ENCODE results near the gene CDCP1. TPM values are rescaled to one million over a fixed set of nuclear protein-coding genes. Genes with fewer than 3 reads are reported as not detected.

CDCP1 gene
- total RNA-seq, 4 donors from 2014 or later: 1.8 to 14.2 (median 4.0) TPM

GRCh38 chr3:45128950-45129349 is 17.2 kb downstream of the CDCP1 start:
- H3K27me3 ChIP-seq: no peaks in the 10 kb centered on the region

GRCh38 chr3:45127130-45127822 is 18.9 kb downstream of the CDCP1 start:
- TF ChIP-seq POLR2A (IDR thresholded peaks at IDR 0.05): no peak
- TF ChIP-seq CTCF (IDR thresholded peaks at IDR 0.05): no peak
- H3K9me3 ChIP-seq: no peaks in the 10 kb centered on the region
- intact Hi-C loops (cut with DNase I; ENCODE audit: low total_unique reads): no loop called here
- H3K36me3 ChIP-seq: no peaks in the 10 kb centered on the region
- H3K27ac ChIP-seq: peak overlapping the region; percentile 50 to 87
- H3K4me3 ChIP-seq: no peak overlapping the region
- H3K4me1 ChIP-seq: peaks cover 0 to 16% of the 10 kb centered on the region in 2 donors
- no peaks in the 10 kb centered on the region for H3K27me3 ChIP-seq
- DNase-seq: no peak

More at GRCh38 chr3:45128950-45129349, 17.2 kb downstream of the CDCP1 start:
- Histone ChIP-seq H3K4me3 (no peak overlapping the region), H3K9me3 (no peaks in the 10 kb centered on the region), H3K4me1 (peaks cover 0 to 16% of the 10 kb centered on the region in 2 donors), H3K36me3 (no peaks in the 10 kb centered on the region), H3K27ac (peak overlapping the region; percentile 68 to 87)
- intact Hi-C loops (cut with DNase I; ENCODE audit: low total_unique reads): no loop called here
- TF ChIP-seq POLR2A (IDR thresholded peaks at IDR 0.05) (no peak), CTCF (IDR thresholded peaks at IDR 0.05) (no peak)
- DNase-seq: no peak

GRCh38 chr3:45126730-45127129 is 19.4 kb downstream of the CDCP1 start:
- Histone ChIP-seq H3K36me3 (no peaks in the 10 kb centered on the region), H3K4me3 (no peak overlapping the region)
- no peak for DNase-seq

GRCh38 chr3:45125550-45126026 is 20.6 kb downstream of the CDCP1 start:
- peak overlapping the region; percentile 50 to 87 for H3K27ac ChIP-seq
- no peak for DNase-seq
- TF ChIP-seq CTCF (IDR thresholded peaks at IDR 0.05) (no peak), POLR2A (IDR thresholded peaks at IDR 0.05) (no peak)
- H3K9me3 ChIP-seq: no peaks in the 10 kb centered on the region
- peaks cover 5 to 16% of the 10 kb centered on the region in 2 donors for H3K4me1 ChIP-seq
- no peaks in the 10 kb centered on the region for H3K27me3 ChIP-seq
- no peaks in the 10 kb centered on the region for H3K36me3 ChIP-seq
- intact Hi-C loops (cut with DNase I; ENCODE audit: low total_unique reads): no loop called here
- no peak overlapping the region for H3K4me3 ChIP-seq

More at GRCh38 chr3:45126730-45127129, 19.4 kb downstream of the CDCP1 start:
- Histone ChIP-seq H3K4me1 (peaks cover 0 to 16% of the 10 kb centered on the region in 2 donors), H3K9me3 (no peaks in the 10 kb centered on the region), H3K27me3 (no peaks in the 10 kb centered on the region), H3K27ac (peak overlapping the region; percentile 50 to 87)
- intact Hi-C loops (cut with DNase I; ENCODE audit: low total_unique reads): no loop called here
- no peak for TF ChIP-seq POLR2A (IDR thresholded peaks at IDR 0.05)
- TF ChIP-seq CTCF (IDR thresholded peaks at IDR 0.05): no peak

GRCh38 chr3:45124956-45125355 is 21.2 kb downstream of the CDCP1 start:
- H3K4me3 ChIP-seq: no peak overlapping the region
- H3K9me3 ChIP-seq: no peaks in the 10 kb centered on the region
- DNase-seq: no peak
- H3K4me1 ChIP-seq: peaks cover 5 to 16% of the 10 kb centered on the region in 2 donors
- intact Hi-C loops (cut with DNase I; ENCODE audit: low total_unique reads): no loop called here
- H3K27me3 ChIP-seq: no peaks in the 10 kb centered on the region
- no peak for TF ChIP-seq POLR2A (IDR thresholded peaks at IDR 0.05)
- no peak for TF ChIP-seq CTCF (IDR thresholded peaks at IDR 0.05)
- peak overlapping the region in 1 of 2 donors; percentile 87 for H3K27ac ChIP-seq
- H3K36me3 ChIP-seq: no peaks in the 10 kb centered on the region
